ENCODE results near the gene NANS.

DNA sequence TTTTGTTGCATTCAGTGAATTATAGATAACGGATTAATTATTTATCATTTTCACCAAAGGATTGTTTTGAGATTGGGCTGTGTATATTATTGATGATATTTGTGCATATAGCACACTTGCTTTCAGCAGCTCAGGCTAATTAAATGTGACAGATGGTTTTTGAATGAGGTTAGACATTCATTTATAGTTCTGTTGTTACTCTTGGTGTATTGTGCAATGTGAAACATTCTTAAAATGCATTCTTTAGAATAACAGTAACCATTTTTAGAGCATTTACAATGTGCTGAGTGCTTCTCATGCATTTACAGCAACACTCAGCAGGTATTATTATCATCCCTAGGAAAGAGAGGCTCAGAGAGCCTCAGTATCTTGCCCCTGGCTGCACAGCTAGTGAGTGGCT lies 23.8 kb downstream of the NANS start:
- TF ChIP-seq, protein P1, sequence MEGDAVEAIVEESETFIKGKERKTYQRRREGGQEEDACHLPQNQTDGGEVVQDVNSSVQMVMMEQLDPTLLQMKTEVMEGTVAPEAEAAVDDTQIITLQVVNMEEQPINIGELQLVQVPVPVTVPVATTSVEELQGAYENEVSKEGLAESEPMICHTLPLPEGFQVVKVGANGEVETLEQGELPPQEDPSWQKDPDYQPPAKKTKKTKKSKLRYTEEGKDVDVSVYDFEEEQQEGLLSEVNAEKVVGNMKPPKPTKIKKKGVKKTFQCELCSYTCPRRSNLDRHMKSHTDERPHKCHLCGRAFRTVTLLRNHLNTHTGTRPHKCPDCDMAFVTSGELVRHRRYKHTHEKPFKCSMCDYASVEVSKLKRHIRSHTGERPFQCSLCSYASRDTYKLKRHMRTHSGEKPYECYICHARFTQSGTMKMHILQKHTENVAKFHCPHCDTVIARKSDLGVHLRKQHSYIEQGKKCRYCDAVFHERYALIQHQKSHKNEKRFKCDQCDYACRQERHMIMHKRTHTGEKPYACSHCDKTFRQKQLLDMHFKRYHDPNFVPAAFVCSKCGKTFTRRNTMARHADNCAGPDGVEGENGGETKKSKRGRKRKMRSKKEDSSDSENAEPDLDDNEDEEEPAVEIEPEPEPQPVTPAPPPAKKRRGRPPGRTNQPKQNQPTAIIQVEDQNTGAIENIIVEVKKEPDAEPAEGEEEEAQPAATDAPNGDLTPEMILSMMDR (conservative IDR thresholded peaks at IDR 0.05 in 1 of 2, IDR thresholded peaks at IDR 0.05 in 1 of 2; ENCODE audit: extremely low read depth in 1 of 2, insufficient read depth in 1 of 2, low read depth in 1 of 2, low read length in 2 of 2) = no peak
- no peak for TF ChIP-seq EZH2 (IDR thresholded peaks at IDR 0.05; ENCODE audit: borderline replicate concordance, low read length)

All from mammary epithelial cell (primary cell).